CD14-positive monocyte (primary cell): ENCODE measurements around the gene HERC4. TPM values are rescaled to one million over a fixed set of nuclear protein-coding genes. Genes with fewer than 3 reads are reported as not detected.

Experiments
- DNase-seq, 3 donors: peaks; one replicate each; pipeline ENCODE4 v3.0.0-alpha.2; 2011 to 2022
- H2AFZ ChIP-seq: 2 replicates; pipeline ENCODE4 v1.6.0; 2012; ENCODE audit warnings: mild to moderate bottlenecking, low read depth, low read length, inconsistent platforms; ENCODE audit not compliant: insufficient read depth, poor library complexity, severe bottlenecking
- H3K27ac ChIP-seq, 2 donors: 1 replicate in 1 of 2; 2 replicates in 1 of 2; pipeline ENCODE4 v1.5.1; 2012 to 2013; ENCODE audit warnings: low read length in 2 of 2, control low read depth in 1 of 2, inconsistent platforms in 1 of 2, low read depth in 1 of 2, mild to moderate bottlenecking in 1 of 2
- H3K27me3 ChIP-seq, 2 donors: one replicate each; pipeline versions ENCODE4 v1.6.0 to v1.6.1; 2011 to 2013; ENCODE audit warnings: low read length in 2 of 2; ENCODE audit not compliant: control insufficient read depth in 2 of 2, insufficient read depth in 2 of 2
- H3K36me3 ChIP-seq, 2 donors: replicated peaks in 1 of 2; 1 replicate in 1 of 2; 2 replicates in 1 of 2; pipeline versions ENCODE4 v1.5.1 to v1.6.1; 2012 to 2013; ENCODE audit warnings: low read length in 2 of 2, control low read depth in 1 of 2, inconsistent platforms in 1 of 2, mild to moderate bottlenecking in 1 of 2; ENCODE audit not compliant: insufficient read depth in 2 of 2, control insufficient read depth in 1 of 2
- H3K4me1 ChIP-seq, 2 donors: 1 replicate in 1 of 2; 2 replicates in 1 of 2; pipeline versions ENCODE4 v1.5.1 to v1.6.1; 2012 to 2013; ENCODE audit warnings: low read length in 2 of 2, control low read depth in 1 of 2, inconsistent platforms in 1 of 2, mild to moderate bottlenecking in 1 of 2, moderate library complexity in 1 of 2; ENCODE audit not compliant: insufficient read depth in 2 of 2, control insufficient read depth in 1 of 2
- H3K4me2 ChIP-seq: replicated peaks from 2 replicates; pipeline ENCODE3; 2012; ENCODE audit warnings: low read length, moderate library complexity, mild to moderate bottlenecking; ENCODE audit not compliant: poor library complexity, severe bottlenecking; ENCODE audit errors: extremely low read depth
- H3K4me3 ChIP-seq, 3 experiments: fragments of 200-600 bp in 1 of 3; sonication (generic) in 1 of 3; replicated peaks in 1 of 3; 1 replicate in 2 of 3; 2 replicates in 1 of 3; pipeline ENCODE4 v1.5.1; 2011 to 2013; ENCODE audit warnings: low read length in 3 of 3, mild to moderate bottlenecking in 3 of 3, control low read depth in 2 of 3, low read depth in 2 of 3, inconsistent platforms in 1 of 3, moderate library complexity in 1 of 3
- H3K79me2 ChIP-seq: 2 replicates; pipeline ENCODE4 v1.6.0; 2012; ENCODE audit warnings: mild to moderate bottlenecking, control low read depth, inconsistent platforms, low read length, moderate library complexity; ENCODE audit not compliant: insufficient read depth
- H3K9ac ChIP-seq: 2 replicates; pipeline ENCODE4 v1.6.0; 2017; ENCODE audit warnings: low read length, mild to moderate bottlenecking; ENCODE audit not compliant: insufficient read depth, poor library complexity, severe bottlenecking
- H3K9me3 ChIP-seq, 2 donors: replicated peaks in 1 of 2; 1 replicate in 1 of 2; 2 replicates in 1 of 2; pipeline versions ENCODE4 v1.5.1 to v1.6.1; 2012 to 2013; ENCODE audit warnings: low read length in 2 of 2, control low read depth in 1 of 2; ENCODE audit not compliant: control insufficient read depth in 1 of 2, insufficient read depth in 1 of 2
- H4K20me1 ChIP-seq: 2 replicates; pipeline ENCODE4 v1.6.0; 2012; ENCODE audit warnings: mild to moderate bottlenecking, low read length, control low read depth, moderate library complexity; ENCODE audit not compliant: insufficient read depth
- H3K27ac Mint-ChIP-seq, 7 donors: one replicate each; pipeline ENCODE4 v1.8.0; 2020; ENCODE audit warnings: mild to moderate bottlenecking in 7 of 7, mixed read lengths in 7 of 7, moderate library complexity in 6 of 7, inconsistent platforms in 2 of 7
- H3K27me3 Mint-ChIP-seq, 3 donors: one replicate each; pipeline ENCODE4 v1.8.0; 2021 to 2022; ENCODE audit warnings: low read depth in 3 of 3, mild to moderate bottlenecking in 3 of 3, mixed read lengths in 3 of 3, moderate library complexity in 3 of 3, inconsistent platforms in 1 of 3
- H3K36me3 Mint-ChIP-seq, 2 donors: one replicate each; pipeline ENCODE4 v1.8.0; 2020; ENCODE audit warnings: mixed read lengths in 2 of 2, inconsistent platforms in 1 of 2, mild to moderate bottlenecking in 1 of 2
- H3K4me1 Mint-ChIP-seq: one replicate; pipeline ENCODE4 v1.8.0; 2020; ENCODE audit warnings: mild to moderate bottlenecking, mixed read lengths
- H3K4me3 Mint-ChIP-seq, 2 donors: one replicate each; pipeline ENCODE4 v1.8.0; 2020; ENCODE audit warnings: mild to moderate bottlenecking in 2 of 2, mixed read lengths in 2 of 2, moderate library complexity in 1 of 2
- H3K9me3 Mint-ChIP-seq, 7 donors: one replicate each; pipeline ENCODE4 v1.8.0; 2020 to 2022; ENCODE audit warnings: mixed read lengths in 7 of 7, mild to moderate bottlenecking in 6 of 7, moderate library complexity in 6 of 7, inconsistent platforms in 2 of 7
- WGBS: methylation state at CpG from one replicate; pipeline ENCODE4 v1.1.5; 2013; ENCODE audit warnings: missing lambda C conversion rate; ENCODE audit not compliant: insufficient coverage; 5-methylcytosine and 5-hydroxymethylcytosine counted together
- intact Hi-C, 2 donors: fragments of 100-400 bp; cut with micrococcal nuclease; formaldehyde crosslinking; loops; one replicate each; pipeline versions ENCODE4 v1.15.0 to v1.15.1; 2023
- polyA plus RNA-seq, 3 donors: library from polyadenylated mRNA; depleted of rRNA in 1 of 3; unstranded in 2 of 3; stranded (reverse) in 1 of 3; fragments of 300-500 nt in 2 of 3; fragments of >200 nt in 1 of 3; fragmentation: Illumina TruSeq in 2 of 3; gene quantifications; 1 replicate in 2 of 3; 2 replicates in 1 of 3; pipeline ENCODE4 v1.2.3, GENCODE V29; 2012 to 2021
- TF ChIP-seq, protein P1 (sequence below): fragments of 200-600 bp; IDR thresholded peaks from one replicate; pipeline ENCODE4 v1.8.0; 2022; ENCODE audit warnings: antibody characterized with exemption, mild to moderate bottlenecking

Gene HERC4
- polyA plus RNA-seq, 3 donors = 10.7 to 17.5 (median 14.3) TPM

- no CpG with 5 or more reads among the region's 3 CpGs for WGBS
- Histone ChIP-seq H3K4me1 (peaks cover 15 to 31% of the 10 kb centered on the region in 2 donors), H3K9me3 (no peaks in the 10 kb centered on the region), H3K36me3 (peaks cover 6 to 23% of the 10 kb centered on the region in 2 donors), H3K9ac (peak overlapping the region; percentile 98), H3K27me3 (no peaks in the 10 kb centered on the region), H3K79me2 (peaks cover 61% of the 10 kb centered on the region), H4K20me1 (peaks cover 48% of the 10 kb centered on the region), H2AFZ (peak overlapping the region; percentile 94), H3K4me2 (peak overlapping the region; percentile 77), H3K4me3 (peak overlapping the region; percentile 68 to 100 (median 92)), H3K27ac (peak overlapping the region in 1 of 2 donors; percentile 96)
- H3K4me1 Mint-ChIP-seq = peaks cover 32% of the 10 kb centered on the region
- TF ChIP-seq, protein P1, sequence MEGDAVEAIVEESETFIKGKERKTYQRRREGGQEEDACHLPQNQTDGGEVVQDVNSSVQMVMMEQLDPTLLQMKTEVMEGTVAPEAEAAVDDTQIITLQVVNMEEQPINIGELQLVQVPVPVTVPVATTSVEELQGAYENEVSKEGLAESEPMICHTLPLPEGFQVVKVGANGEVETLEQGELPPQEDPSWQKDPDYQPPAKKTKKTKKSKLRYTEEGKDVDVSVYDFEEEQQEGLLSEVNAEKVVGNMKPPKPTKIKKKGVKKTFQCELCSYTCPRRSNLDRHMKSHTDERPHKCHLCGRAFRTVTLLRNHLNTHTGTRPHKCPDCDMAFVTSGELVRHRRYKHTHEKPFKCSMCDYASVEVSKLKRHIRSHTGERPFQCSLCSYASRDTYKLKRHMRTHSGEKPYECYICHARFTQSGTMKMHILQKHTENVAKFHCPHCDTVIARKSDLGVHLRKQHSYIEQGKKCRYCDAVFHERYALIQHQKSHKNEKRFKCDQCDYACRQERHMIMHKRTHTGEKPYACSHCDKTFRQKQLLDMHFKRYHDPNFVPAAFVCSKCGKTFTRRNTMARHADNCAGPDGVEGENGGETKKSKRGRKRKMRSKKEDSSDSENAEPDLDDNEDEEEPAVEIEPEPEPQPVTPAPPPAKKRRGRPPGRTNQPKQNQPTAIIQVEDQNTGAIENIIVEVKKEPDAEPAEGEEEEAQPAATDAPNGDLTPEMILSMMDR = no peak
- H3K27me3 Mint-ChIP-seq = no peaks in the 10 kb centered on the region
- intact Hi-C loops = loop anchor here (5.0 to 10.0 kb wide), 3 partner anchors 189 to 259 kb away; partner anchors contain the start of genes HNRNPH3 (in 1 of the 2), PBLD (in 1 of the 2) and SIRT1 (in 1 of the 2)
- H3K27ac Mint-ChIP-seq = peak overlapping the region; percentile 92 to 97 (median 95)
- peak overlapping the region; percentile 97 for H3K4me3 Mint-ChIP-seq
- H3K9me3 Mint-ChIP-seq = no peaks in the 10 kb centered on the region
- H3K36me3 Mint-ChIP-seq = peaks cover 16 to 21% of the 10 kb centered on the region in 2 donors
- no peak for DNase-seq
Measured at GRCh38 chr10:68073631-68074030, 1.5 kb downstream of the HERC4 start.

GRCh38 chr10:68067508-68067907 is 7.6 kb downstream of the HERC4 start:
- Histone ChIP-seq H4K20me1 (peaks cover 64% of the 10 kb centered on the region), H2AFZ (no peak overlapping the region), H3K36me3 (peaks cover 11 to 45% of the 10 kb centered on the region in 2 donors), H3K9me3 (no peaks in the 10 kb centered on the region), H3K27me3 (no peaks in the 10 kb centered on the region), H3K79me2 (peaks cover 46% of the 10 kb centered on the region), H3K27ac (no peak overlapping the region), H3K4me3 (no peak overlapping the region), H3K4me1 (peaks cover 0 to 8% of the 10 kb centered on the region in 2 donors), H3K9ac (no peak overlapping the region), H3K4me2 (no peak overlapping the region)
- WGBS = no CpG with 5 or more reads among the region's 3 CpGs
- intact Hi-C loops = no loop called here
- Mint-ChIP-seq H3K4me3 (no peak overlapping the region), H3K27me3 (no peaks in the 10 kb centered on the region), H3K4me1 (peaks cover 14% of the 10 kb centered on the region), H3K27ac (no peak overlapping the region), H3K36me3 (peaks cover 40 to 49% of the 10 kb centered on the region in 2 donors), H3K9me3 (no peaks in the 10 kb centered on the region)
- DNase-seq = no peak
- TF ChIP-seq, protein P1 = no peak
